Left cardiac atrium (tissue), 4 donors: ENCODE data around the gene GOLGA5. TPM values are rescaled to one million over a fixed set of nuclear protein-coding genes. Genes with fewer than 3 reads are reported as not detected.

Experiments used
- ATAC-seq, 2 donors: fragments of 200-7000 bp; cut with Tn5 transposase; one replicate each; pipeline ENCODE4 v1.9.1; 2020; ENCODE audit warnings: mild to moderate bottlenecking in 2 of 2, moderate library complexity in 2 of 2
- DNase-seq: peaks from one replicate; pipeline ENCODE4 v3.0.0-alpha.2; 2020
- intact Hi-C, 2 donors: fragments of 100-400 bp; cut with DNase I; formaldehyde crosslinking; loops; one replicate each; pipeline versions ENCODE4 v1.14.1 to v1.15.1; 2022 to 2023
- total RNA-seq, 2 donors: library from RNA; stranded (reverse); fragmentation: NEBNext Ultra II Directional; extraction: Animal tissue kit (Norgen Biotek cat#: 25700); gene quantifications; one replicate each; pipeline ENCODE4 v1.2.1, GENCODE V29; 2021
- donor health status: DM: no; HTN: yes; CAD: no.
- donor health status: DM: no; HTN: yes; CAD: no; lungs with severe emphysema.
- donor health status: DM: yes; HTN: yes; CAD: no.
- donor health status: Dilated cardiomyopathy.

GOLGA5 gene
- total RNA-seq, 2 donors from 2014 or later = 19.9 to 30.5 TPM

DNA sequence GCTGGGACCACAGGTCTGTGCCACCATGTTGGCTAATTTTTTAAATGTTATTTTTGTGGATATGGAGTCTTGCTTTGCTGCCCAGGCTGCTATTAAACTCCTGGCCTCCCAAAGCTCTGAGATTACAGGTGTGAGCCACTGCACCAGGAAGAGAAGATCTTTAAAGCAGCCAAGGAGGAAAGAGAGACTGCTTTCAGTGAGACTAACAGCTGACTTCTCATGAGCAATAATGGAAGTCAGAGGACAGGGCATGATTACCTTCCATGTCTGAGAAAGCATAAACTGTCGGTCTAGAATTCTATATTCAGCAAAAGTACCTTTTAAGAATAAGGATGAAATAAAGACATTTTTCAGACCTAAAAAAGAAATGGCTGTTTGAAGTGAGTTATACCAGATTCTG is 71.6 kb downstream of the GOLGA5 start:
- intact Hi-C loops = no loop called here
- DNase-seq (no peak), ATAC-seq (no peak)

DNA sequence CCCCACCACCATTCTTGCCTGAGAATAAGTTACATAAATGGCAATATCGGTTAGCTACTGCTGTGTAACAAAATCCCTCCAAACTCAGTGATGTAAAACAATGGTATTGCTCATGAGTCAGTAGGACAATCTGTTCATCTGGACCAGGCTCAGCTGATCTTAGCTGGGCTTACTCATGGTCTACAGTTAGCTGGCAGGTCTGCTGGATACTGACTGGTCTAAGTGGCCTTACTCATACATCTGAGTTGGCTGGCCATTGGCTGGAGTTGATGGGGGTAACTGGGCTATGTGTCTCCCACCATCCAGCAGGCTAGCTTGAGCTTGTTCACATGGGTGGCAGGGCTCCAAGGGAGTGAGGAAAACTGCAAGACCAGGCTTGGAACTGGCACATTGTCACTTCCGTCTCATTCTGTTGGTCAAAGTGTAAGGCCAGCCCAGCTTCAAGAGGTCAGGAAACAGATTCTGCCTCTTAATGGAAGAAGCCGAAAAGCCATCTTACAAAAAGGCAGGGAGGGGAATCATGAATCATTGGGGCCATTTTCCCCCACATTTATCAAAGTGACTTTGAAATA is 72.2 kb downstream of the GOLGA5 start:
- intact Hi-C loops = no loop called here
- DNase-seq (no peak), ATAC-seq (no peak)

DNA sequence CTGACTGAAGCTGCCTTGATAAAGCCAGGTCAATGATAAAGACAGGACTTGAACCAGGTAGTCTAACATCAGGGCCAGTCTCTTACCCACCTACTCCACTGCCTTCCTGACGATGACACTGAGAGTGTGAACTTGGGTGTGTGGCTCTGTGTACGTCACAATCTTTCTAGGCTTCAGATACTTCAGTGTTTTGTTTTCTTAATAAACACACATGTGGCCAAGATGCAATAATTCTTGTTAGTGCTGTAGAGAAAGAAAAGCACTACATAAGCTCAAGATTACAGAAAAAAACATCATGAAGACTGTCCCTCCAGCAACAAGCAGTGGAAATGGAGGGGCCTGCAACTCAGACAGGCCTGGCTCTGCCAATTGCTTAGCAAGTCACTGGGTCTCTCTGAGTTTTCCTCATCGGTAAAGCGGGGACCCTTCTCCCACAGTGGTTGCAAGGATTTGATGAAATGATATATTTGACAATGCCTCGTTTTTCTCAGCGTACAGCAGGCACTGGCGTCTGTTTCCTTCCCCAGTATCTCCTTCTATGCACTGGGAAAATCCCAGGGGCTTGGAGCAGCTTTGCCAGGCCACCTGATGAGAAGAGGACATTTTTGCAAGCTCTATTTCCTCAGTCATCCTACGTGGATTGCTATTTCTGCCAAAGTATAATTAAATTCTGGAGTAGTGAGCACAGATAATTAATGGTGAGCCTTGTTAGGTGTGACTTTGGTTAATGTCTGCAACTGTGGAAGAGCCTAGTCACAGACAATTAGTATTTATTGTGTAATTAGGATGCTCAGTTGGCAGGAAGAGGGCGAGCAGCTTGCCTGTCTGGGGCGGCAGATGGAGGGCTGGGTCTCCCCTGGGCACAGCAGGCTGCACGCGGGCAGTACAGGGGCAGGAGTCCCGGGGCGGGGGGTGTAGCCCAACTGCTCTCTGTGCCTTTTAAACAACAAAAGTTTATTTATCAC is 73.1 kb downstream of the GOLGA5 start:
- DNase-seq (no peak), ATAC-seq (no peak)
- intact Hi-C loops = no loop called here

DNA sequence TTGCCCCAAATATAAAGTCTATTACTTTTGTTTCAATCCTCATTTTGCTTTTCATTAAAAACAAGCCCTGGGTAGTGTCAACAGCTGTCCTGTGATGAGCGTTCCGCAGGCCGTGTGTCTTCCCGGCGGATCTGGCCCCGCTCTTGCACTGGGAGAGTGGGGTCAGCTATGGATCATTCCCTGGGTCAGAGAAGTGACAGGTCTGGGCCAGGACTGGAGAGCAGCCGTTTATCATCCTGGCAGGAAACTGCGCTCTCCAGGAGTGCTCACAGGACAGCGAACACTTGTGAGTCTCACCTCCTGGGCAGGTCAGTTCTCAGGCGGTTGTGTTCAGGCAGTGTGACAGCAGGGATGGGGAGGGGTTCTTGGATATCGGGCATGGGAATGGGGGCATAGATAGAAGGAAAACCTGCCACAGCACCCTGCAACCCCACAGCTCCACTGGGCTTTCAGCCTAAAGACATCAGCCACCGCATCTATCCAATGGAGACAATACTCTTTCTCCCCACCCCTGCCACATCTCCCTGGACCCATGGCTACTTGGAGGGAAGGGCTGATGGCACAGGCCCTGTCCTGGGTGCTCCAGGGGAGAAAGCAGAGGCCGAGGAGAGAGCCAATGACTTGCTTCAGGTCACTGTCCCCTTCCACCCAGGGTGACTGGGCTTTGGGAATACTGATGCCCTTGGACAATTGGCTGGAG is 81.0 kb downstream of the GOLGA5 start:
- intact Hi-C loops = no loop called here
- ATAC-seq (no peak), DNase-seq (no peak)

DNA sequence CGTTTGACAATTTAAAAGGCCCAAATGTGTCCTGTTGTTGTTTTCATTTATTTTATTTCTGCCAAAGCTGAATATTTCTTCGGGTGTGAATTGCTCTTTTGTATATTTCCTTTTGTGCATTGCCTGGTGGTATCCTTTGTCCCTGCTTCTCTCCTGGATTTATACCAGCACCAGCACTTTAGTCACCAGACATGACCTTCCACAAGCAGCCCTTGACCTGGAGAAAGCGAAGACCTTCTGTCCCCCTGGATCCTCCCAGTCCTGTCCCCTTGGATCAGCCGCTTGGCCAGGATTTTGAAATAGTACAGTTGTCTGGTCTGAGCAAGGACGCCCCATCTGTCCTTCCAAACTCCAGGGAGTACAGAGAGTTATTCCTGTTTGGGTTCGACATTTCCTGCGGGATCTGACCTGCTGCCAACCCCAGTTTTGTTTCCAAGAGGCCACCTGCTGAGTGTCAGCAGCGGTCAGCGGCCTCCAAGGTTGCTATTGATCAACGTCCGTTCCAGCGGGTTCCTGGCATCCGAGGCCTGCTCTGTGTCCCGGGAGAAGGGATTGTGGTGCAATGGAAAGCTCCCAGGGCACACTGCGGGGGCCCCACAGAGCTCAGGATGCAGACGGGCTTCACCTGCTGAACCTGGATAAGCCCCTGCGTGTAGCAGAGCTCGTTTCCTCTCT is 83.8 kb downstream of the GOLGA5 start:
- intact Hi-C loops = no loop called here
- ATAC-seq (peak; percentile 50 to 70), DNase-seq (no peak)

DNA sequence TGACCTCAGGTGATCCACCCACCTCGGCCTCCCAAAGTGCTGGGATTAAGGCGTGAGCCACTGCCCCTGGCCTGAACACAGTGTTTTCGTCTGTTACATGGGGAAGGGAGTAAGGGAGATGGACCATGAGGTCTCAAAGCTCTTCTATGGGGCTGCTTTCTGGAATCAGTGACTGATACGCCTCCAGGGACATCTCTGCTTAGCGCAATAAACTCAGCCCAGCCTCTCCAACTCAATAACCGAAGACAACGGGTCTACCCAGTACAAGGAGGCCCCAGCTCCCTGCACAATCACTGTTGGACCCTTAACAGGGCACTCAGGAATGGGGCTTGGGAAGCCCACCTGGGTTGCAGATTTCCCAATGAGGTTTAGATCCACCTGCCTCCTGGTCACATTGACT is 86.2 kb downstream of the GOLGA5 start:
- DNase-seq (no peak), ATAC-seq (no peak)
- intact Hi-C loops = no loop called here

DNA sequence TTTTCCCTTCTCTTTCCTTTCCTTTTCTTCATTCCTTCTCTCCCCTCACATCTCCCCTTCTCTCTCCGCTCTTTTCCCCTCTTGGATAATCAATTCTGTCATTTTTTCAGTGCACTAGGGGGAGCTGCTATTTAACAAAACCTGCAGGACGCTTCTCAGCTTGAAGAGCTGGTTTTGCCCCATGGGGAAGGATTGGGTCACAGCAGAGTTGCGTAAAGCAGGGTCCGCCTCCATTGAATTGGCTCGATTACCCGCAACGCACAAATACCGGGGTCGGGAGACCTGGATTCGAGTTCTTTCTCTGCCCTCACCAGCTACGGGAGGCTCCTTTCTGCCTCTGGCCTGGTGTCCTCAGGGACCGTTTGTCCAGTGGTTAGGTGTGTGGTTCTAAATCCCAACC is 86.7 kb downstream of the GOLGA5 start:
- intact Hi-C loops = no loop called here

DNA sequence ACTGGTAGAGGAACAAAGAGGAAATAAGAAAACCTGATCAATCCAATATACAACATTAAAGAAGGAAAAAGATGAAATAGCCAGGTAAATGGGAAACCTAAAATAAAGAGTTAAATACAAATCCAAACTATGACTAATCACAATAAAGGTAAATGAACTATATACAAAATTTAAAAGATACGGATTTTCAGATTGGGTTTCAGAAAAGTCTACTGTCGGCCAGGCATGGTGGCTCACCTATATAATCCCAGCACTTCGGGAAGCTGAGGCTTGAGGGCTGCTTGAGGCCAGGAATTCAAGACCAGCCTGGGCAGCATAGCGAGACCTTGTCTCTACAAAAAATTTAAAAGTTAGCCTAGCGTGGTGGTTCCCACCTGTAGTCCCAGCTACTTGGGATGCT is 89.0 kb downstream of the GOLGA5 start:
- intact Hi-C loops = no loop called here
- DNase-seq (no peak), ATAC-seq (no peak)

More for the DNA sequence above, 86.7 kb downstream of the GOLGA5 start:
- DNase-seq (no peak), ATAC-seq (peak in 1 of 2 donors; percentile 71)

DNA sequence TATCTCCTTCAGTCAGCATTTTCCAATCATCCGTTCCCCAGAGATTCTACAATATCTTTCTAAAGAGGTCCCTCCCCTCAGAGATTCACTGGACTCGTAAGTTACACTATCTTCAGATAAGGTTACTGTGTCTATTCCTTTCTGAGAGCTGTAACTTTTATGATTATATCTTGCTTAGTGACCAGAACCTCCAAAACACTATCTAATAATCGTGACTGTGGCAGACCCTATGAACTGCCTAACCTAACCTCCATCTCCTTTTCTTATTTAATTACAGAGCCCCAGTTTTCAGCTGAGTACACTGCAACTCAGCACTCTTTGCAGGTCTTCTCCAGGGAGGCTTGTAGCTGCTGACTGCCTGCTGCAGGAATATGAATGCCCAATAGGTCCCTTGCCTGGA is 90.3 kb downstream of the GOLGA5 start:
- intact Hi-C loops = no loop called here
- ATAC-seq (no peak), DNase-seq (no peak)

DNA sequence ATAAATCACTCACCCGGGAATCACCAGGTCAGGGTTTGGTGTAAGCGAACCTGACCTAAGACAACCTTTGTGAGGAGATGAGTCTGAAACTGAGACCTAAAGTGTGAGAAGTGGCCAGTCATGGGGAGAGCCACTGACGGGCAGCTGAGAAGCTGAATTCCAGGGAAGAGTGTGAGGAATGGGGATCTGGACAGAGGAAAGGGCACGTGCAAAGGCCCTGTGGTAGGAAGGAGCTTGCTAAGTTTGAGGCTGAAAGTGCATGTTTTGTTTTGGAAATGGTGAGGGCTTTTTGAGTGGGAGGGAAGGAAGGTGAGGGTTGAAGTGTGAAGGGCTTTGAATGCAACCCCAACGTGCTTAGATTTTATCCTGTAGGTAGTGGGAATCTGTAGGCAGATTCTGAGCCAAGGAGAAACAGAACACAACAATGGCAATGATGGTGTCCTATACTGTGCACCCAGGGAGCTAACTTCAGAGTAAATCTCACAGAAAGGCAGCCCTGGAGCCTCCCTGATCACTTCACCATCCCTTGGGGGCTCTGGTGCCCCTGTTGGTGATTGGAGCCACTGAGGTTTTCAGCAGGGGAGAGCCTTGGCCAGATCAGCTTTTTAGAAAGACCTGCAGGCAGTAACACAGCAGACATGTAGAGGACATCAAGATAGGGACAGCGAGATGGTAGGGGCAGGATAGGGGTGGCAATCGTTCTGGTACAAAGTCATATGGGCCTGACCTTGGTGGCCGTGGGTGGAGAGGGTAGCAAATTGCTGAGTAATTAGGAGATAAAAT is 91.4 kb downstream of the GOLGA5 start:
- intact Hi-C loops = no loop called here
- ATAC-seq = no peak
- DNase-seq = no peak

DNA sequence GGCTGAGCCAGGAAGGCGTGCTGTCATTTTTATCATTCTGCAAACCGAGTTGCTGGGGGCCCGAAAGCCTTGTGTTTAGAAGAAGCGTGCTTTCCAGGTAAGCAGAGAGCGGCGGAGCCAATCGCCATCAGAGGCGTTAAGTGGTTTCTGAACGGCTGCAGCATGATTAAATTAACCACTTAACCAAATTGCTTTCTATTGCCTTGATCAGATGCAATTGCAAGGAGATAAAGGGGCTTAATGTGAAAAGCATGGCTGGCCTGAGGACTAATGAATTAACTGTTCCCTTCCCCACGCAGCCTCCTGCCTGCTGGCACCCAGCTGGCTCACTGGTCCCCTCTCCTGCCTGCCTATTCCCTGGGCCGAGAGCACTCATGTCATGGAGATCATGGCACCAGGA is 92.2 kb downstream of the GOLGA5 start:
- DNase-seq = no peak
- ATAC-seq = no peak
- intact Hi-C loops = no loop called here

DNA sequence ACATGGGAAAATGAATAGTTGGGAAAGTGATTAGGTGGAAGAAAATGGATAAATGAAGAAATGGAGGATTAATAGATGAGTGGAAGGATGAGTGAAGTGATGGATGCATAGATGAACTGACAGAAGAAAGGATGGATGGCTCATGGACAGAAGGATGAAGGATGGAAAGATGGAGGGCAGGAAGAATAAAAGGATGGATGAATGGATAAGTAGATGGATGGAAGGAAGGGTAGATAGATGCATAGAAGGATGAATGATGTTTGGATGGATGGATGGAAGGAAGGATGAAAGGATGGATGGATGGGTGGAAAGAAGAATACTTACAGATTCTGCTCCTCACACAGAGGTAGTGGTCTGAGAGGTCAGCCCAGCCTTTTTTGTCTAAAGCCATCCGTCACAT is 93.1 kb downstream of the GOLGA5 start:
- ATAC-seq = no peak
- intact Hi-C loops = no loop called here
- no peak for DNase-seq

DNA sequence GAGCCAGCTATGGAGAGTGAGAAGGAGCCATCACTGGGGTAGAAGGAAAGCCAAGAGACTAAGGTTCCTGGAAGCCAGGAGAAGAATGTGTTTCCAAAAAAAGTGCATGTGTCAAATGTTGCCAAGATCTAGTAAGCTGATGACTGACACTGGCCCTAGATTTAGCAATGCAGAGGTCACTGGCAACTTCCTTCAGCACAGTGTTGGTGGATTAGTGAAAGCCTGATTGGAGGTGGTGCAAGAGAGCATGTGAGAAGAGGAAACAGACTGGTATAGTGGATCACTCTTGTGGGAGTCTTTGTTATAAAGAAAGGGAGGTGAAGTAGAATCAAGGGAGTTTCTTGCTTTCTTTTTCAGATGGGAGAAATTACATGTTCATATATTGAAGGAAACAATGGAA is 94.8 kb downstream of the GOLGA5 start:
- DNase-seq = no peak
- ATAC-seq = peak in 1 of 2 donors; percentile 72
- intact Hi-C loops = no loop called here

Other genes starting within 250 kb of the GOLGA5 start
- gene LGMN, start 45.7 kb upstream of the GOLGA5 start, total RNA-seq = 100 to 1,000 TPM in 1 of 2 donors, 10 to 100 TPM in 1; 89.7 to 119 TPM
- gene CHGA, start 128.8 kb downstream of the GOLGA5 start, total RNA-seq = not detected